Gastroesophageal sphincter (tissue), 4 donors: ENCODE measurements around the gene L1CAM. TPM values are rescaled to one million over a fixed set of nuclear protein-coding genes. Genes with fewer than 3 reads are reported as not detected.

Experiments
- ATAC-seq: fragments of 150-250 bp; one replicate; pipeline ENCODE4 v1.9.1; 2016; ENCODE audit warnings: mild to moderate bottlenecking, moderate library complexity
- H3K27ac ChIP-seq, 4 donors: fragments of 200-600 bp; sonication (generic) in 3 of 4; 1 replicate in 3 of 4; 2 replicates in 1 of 4; pipeline ENCODE4 v1.5.1; 2016 to 2019
- H3K27me3 ChIP-seq: fragments of 200-600 bp; sonication (generic); one replicate; pipeline ENCODE4 v1.5.1; 2019
- H3K36me3 ChIP-seq, 2 donors: fragments of 200-600 bp; sonication (generic); one replicate each; pipeline ENCODE4 v1.5.1; 2019; ENCODE audit warnings: control low read depth in 1 of 2
- H3K4me1 ChIP-seq, 3 donors: fragments of 200-600 bp; sonication (generic); 1 replicate in 2 of 3; 2 replicates in 1 of 3; pipeline ENCODE4 v1.5.1; 2016 to 2019; ENCODE audit warnings: control low read depth in 2 of 3
- H3K4me3 ChIP-seq, 2 donors: fragments of 200-600 bp; sonication (generic); one replicate each; pipeline ENCODE4 v1.5.1; 2019; ENCODE audit warnings: mild to moderate bottlenecking in 1 of 2, moderate library complexity in 1 of 2
- H3K9me3 ChIP-seq, 3 donors: fragments of 200-600 bp; sonication (generic); one replicate each; pipeline ENCODE4 v1.5.1; 2017 to 2019; ENCODE audit warnings: control low read depth in 2 of 3
- EP300 ChIP-seq: sonication (generic); formaldehyde crosslinking; IDR thresholded peaks from one replicate; pipeline ENCODE4 v1.6.1; 2017; ENCODE audit warnings: antibody characterized with exemption, mild to moderate bottlenecking
- POLR2A ChIP-seq, 2 donors: fragments of 450-650 bp; IDR thresholded peaks; one replicate each; pipeline ENCODE4 v1.6.1; 2017; ENCODE audit warnings: antibody characterized with exemption in 2 of 2, mild to moderate bottlenecking in 2 of 2, moderate library complexity in 1 of 2
- POLR2AphosphoS5 ChIP-seq: sonication (generic); formaldehyde crosslinking; IDR thresholded peaks from one replicate; pipeline ENCODE4 v1.6.1; 2017; ENCODE audit warnings: antibody characterized with exemption
- WGBS, 2 donors: methylation state at CpG; one replicate each; pipeline ENCODE4 v1.1.5; 2018; ENCODE audit warnings: low coverage in 1 of 2; 5-methylcytosine and 5-hydroxymethylcytosine counted together
- total RNA-seq, 4 donors: library from RNA; depleted of rRNA; stranded (reverse); fragments of >200 nt; gene quantifications; one replicate each; pipeline ENCODE4 v1.1.0, GENCODE V29; 2016
- TF ChIP-seq, protein P1 (sequence below), 4 experiments: fragments of 200-600 bp in 2 of 4; fragments of 450-650 bp in 2 of 4; sonication (generic) in 1 of 4; IDR thresholded peaks; one replicate each; pipeline ENCODE4 v1.5.1; 2017 to 2019; ENCODE audit warnings: antibody characterized with exemption in 4 of 4, mild to moderate bottlenecking in 2 of 4, moderate library complexity in 2 of 4

The L1CAM gene
- total RNA-seq, 4 donors from 2014 or later = 16.2 to 53.3 (median 26.7) TPM

DNA sequence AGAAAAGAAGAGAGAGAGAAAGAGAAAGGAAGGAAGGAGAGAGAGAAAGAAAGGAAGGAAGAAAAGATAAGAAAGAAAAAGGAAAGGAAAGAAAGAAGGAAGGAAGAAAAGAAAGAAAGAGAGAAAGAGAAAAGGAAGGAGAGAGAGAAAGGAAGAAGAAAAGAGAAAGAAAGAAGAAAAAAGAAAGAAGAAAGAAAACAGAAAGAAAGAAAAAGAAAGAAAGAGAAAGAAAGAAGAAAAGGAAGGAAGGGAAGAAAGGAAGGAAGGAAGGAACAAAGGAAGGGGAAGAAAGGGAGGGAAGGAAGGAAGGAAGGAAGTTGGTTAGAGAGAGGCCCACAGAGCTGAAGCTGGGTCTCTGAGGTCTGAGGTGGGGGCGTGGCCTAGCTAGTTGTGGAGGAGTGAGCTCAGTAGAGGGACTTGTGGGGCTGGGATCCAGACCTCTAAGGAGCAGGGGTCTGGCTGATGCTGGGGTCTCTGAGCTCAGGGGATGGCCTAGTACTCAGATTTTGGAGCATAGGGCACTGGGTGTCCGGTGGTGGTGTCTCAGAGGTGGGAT, 28.5 kb downstream of the L1CAM start:
- H3K36me3 ChIP-seq = no peaks in the 10 kb centered on the region
- no peak overlapping the region for H3K27ac ChIP-seq
- ATAC-seq = no peak
- no peak overlapping the region for H3K4me3 ChIP-seq
- no peaks in the 10 kb centered on the region for H3K9me3 ChIP-seq
- H3K27me3 ChIP-seq = no peaks in the 10 kb centered on the region
- no peaks in the 10 kb centered on the region for H3K4me1 ChIP-seq
- 82% methylated on average over 2 of the region's 2 CpGs; no CpG with 5 or more reads in 1 of the 2 donors for WGBS, 2 donors
- TF ChIP-seq EP300 = no peak
- TF ChIP-seq POLR2AphosphoS5 = no peak
- no peak for TF ChIP-seq POLR2A (IDR thresholded peaks at IDR 0.05)
- TF ChIP-seq, protein P1, sequence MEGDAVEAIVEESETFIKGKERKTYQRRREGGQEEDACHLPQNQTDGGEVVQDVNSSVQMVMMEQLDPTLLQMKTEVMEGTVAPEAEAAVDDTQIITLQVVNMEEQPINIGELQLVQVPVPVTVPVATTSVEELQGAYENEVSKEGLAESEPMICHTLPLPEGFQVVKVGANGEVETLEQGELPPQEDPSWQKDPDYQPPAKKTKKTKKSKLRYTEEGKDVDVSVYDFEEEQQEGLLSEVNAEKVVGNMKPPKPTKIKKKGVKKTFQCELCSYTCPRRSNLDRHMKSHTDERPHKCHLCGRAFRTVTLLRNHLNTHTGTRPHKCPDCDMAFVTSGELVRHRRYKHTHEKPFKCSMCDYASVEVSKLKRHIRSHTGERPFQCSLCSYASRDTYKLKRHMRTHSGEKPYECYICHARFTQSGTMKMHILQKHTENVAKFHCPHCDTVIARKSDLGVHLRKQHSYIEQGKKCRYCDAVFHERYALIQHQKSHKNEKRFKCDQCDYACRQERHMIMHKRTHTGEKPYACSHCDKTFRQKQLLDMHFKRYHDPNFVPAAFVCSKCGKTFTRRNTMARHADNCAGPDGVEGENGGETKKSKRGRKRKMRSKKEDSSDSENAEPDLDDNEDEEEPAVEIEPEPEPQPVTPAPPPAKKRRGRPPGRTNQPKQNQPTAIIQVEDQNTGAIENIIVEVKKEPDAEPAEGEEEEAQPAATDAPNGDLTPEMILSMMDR (IDR thresholded peaks at IDR 0.05) = no peak

DNA sequence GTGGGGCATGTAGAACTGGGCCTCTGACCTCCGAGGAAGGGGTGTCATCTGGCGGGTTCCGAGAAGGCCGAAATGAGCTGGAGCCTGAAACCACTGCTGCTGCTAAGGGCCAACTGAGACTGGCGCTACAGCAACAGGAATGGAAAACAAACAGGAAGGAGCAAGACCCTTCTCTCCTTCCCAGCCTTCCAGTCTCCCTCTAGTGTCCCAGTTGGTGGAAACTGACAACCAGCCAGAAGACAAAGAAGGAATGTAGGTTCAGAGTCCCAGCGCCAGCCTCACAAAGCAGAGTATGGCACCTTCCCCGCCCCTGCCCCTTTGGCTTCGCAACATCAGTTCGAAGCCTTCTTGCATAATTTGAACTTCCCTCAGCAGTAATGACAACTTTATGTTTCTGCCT, 31.3 kb downstream of the L1CAM start:
- TF ChIP-seq EP300 (no peak), POLR2AphosphoS5 (no peak), POLR2A (IDR thresholded peaks at IDR 0.05) (no peak)
- TF ChIP-seq, protein P1 (IDR thresholded peaks at IDR 0.05) = no peak
- Histone ChIP-seq H3K4me1 (no peaks in the 10 kb centered on the region), H3K27ac (no peak overlapping the region), H3K9me3 (no peaks in the 10 kb centered on the region), H3K27me3 (no peaks in the 10 kb centered on the region), H3K4me3 (no peak overlapping the region), H3K36me3 (no peaks in the 10 kb centered on the region)
- WGBS, 2 donors = 72 to 76% methylated on average over 3 to 6 of the region's 9 CpGs
- ATAC-seq = no peak

DNA sequence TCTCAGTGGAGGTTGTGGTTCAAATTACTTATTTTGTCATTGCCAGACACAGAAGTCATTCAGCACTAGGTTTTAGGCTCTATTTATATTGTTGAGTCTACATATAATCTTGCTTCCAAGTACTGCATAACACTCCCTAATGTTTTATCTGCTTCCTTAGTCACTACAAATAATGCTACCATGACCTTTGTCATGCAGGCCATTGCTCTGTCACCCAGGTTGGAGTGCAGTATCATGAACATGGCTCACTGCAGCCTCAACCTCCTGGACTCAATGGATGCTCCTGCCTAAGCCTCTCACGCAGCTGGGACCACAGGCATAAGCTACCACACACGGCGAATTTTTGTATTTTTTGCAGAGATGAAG, 32.1 kb downstream of the L1CAM start:
- H3K36me3 ChIP-seq = no peaks in the 10 kb centered on the region
- H3K9me3 ChIP-seq = no peaks in the 10 kb centered on the region
- H3K4me1 ChIP-seq = no peaks in the 10 kb centered on the region
- H3K27me3 ChIP-seq = no peaks in the 10 kb centered on the region
- H3K27ac ChIP-seq = no peak overlapping the region
- 80% methylated on average over 2 of the region's 3 CpGs; no CpG with 5 or more reads in 1 of the 2 donors for WGBS, 2 donors
- no peak overlapping the region for H3K4me3 ChIP-seq
- ATAC-seq = no peak
- no peak for TF ChIP-seq POLR2AphosphoS5
- TF ChIP-seq, protein P1 (IDR thresholded peaks at IDR 0.05) = no peak
- no peak for TF ChIP-seq POLR2A (IDR thresholded peaks at IDR 0.05)
- TF ChIP-seq EP300 = no peak

DNA sequence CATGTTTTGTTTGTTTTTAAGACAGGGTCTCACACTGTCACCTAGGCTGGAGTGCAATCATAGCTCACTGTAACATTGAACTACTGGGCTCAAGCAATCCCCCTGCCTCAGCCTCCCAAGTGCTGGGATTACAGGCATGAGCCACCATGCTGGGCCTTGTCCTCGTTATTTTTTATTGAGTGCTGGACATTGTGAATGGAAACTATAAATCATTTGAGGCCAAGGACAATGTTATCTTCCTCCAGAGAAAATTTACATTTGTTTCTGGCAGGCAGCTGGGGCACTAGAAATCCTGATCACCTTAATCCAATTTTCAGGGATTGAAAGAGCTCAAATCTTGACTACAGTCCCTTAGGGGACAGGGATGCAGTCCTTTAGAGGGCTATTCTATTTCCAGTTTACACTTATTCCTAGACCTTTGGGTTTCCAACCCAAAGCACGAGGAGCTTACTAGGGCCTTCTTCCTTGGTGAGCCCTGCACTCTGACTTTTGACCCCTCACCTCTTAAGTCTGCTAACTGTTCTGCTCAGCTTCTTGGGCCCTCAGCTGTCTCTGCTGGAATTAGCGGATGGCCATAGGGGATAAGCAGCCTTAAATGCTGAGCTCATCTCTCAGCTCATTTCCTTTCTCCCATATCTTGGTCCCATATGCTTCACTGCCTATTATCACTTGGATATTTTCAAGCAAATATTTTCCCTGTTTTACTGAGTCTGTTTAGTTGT, 32.6 kb downstream of the L1CAM start:
- Histone ChIP-seq H3K36me3 (no peaks in the 10 kb centered on the region), H3K27ac (no peak overlapping the region), H3K9me3 (no peaks in the 10 kb centered on the region), H3K4me3 (no peak overlapping the region), H3K27me3 (no peaks in the 10 kb centered on the region), H3K4me1 (no peaks in the 10 kb centered on the region)
- TF ChIP-seq POLR2AphosphoS5 (no peak), EP300 (no peak), POLR2A (IDR thresholded peaks at IDR 0.05) (no peak)
- TF ChIP-seq, protein P1 (IDR thresholded peaks at IDR 0.05) = no peak
- WGBS, 2 donors = 29 to 100% methylated on average over 1 to 2 of the region's 3 CpGs
- no peak for ATAC-seq

DNA sequence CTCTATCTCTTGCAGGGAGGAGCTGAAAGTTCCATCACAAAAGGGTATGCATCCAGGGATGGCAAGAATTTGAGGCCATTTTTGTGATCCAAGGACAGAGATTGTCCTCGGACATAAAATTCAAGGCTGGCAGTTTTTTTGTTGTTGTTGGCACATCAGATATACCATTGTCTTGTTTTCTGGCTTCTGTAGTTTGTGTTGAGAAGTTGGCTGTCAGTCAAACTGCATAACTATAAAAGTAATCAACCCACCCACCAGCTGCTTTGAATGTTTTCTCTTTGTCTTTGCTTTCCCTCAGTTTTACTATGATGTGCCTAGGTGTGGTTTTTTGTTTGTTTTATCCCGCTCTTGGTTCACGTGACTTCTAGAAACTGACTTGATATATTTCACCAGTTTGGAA, 34.0 kb downstream of the L1CAM start:
- no peaks in the 10 kb centered on the region for H3K9me3 ChIP-seq
- no peaks in the 10 kb centered on the region for H3K4me1 ChIP-seq
- H3K27me3 ChIP-seq = no peaks in the 10 kb centered on the region
- TF ChIP-seq POLR2A (IDR thresholded peaks at IDR 0.05) (no peak), POLR2AphosphoS5 (no peak), EP300 (no peak)
- TF ChIP-seq, protein P1 (IDR thresholded peaks at IDR 0.05) = no peak
- no peak for ATAC-seq
- 76% methylated on average over 3 of the region's 3 CpGs; no CpG with 5 or more reads in 1 of the 2 donors for WGBS, 2 donors
- H3K27ac ChIP-seq = no peak overlapping the region
- H3K4me3 ChIP-seq = no peak overlapping the region
- no peaks in the 10 kb centered on the region for H3K36me3 ChIP-seq
